ENCODE measurements around the gene ZNF337.
"Not testable (repeated sequence)": the region's sequence is repeated elsewhere in the genome, so short reads cannot be mapped to it uniquely, and the experiment has no call there.

The ZNF337 gene

GRCh38 chr20:25707695-25708094 is 11.0 kb upstream of the ZNF337 start:
- TF ChIP-seq CTCF (IDR thresholded peaks at IDR 0.05; ENCODE audit: low read depth, low read length), result no peak
- no peak overlapping the region for H3K4me3 ChIP-seq (ENCODE audit: low read depth, low read length)

- H3K4me3 ChIP-seq (ENCODE audit: low read depth, low read length), result no peak overlapping the region
- no peak for TF ChIP-seq CTCF (IDR thresholded peaks at IDR 0.05; ENCODE audit: low read depth, low read length)
Observed at GRCh38 chr20:25706793-25707192, 10.1 kb upstream of the ZNF337 start.

GRCh38 chr20:25705830-25706351 is 9.2 kb upstream of the ZNF337 start:
- no peak for TF ChIP-seq CTCF (IDR thresholded peaks at IDR 0.05; ENCODE audit: low read depth, low read length)
- H3K4me3 ChIP-seq (ENCODE audit: low read depth, low read length), result no peak overlapping the region

- H3K4me3 ChIP-seq (ENCODE audit: low read depth, low read length), result not testable (repeated sequence)
Observed at GRCh38 chr20:25704303-25704702, 7.7 kb upstream of the ZNF337 start.

GRCh38 chr20:25700835-25701234 is 4.2 kb upstream of the ZNF337 start:
- not testable (repeated sequence) for H3K4me3 ChIP-seq (ENCODE audit: low read depth, low read length)

GRCh38 chr20:25699914-25700313 is 3.3 kb upstream of the ZNF337 start:
- no peak for TF ChIP-seq CTCF (IDR thresholded peaks at IDR 0.05; ENCODE audit: low read depth, low read length)

GRCh38 chr20:25697132-25697446 is 436 bp upstream of the ZNF337 start:
- H3K4me3 ChIP-seq (ENCODE audit: low read depth, low read length), result peak overlapping the region; percentile 86
- TF ChIP-seq CTCF (IDR thresholded peaks at IDR 0.05; ENCODE audit: low read depth, low read length), result no peak

More at GRCh38 chr20:25699914-25700313, 3.3 kb upstream of the ZNF337 start:
- no peak overlapping the region for H3K4me3 ChIP-seq (ENCODE audit: low read depth, low read length)

- peak overlapping the region; percentile 86 for H3K4me3 ChIP-seq (ENCODE audit: low read depth, low read length)
- TF ChIP-seq CTCF (IDR thresholded peaks at IDR 0.05; ENCODE audit: low read depth, low read length), result no peak
Observed at GRCh38 chr20:25695532-25696370, 902 bp downstream of the ZNF337 start.
